B cell (primary cell): ENCODE data around the gene OR5AP2. TPM values are rescaled to one million over a fixed set of nuclear protein-coding genes. Genes with fewer than 3 reads are reported as not detected.

Experiments used
- ATAC-seq: fragments of 200-7000 bp; cut with Tn5 transposase; one replicate; pipeline ENCODE4 v1.10.0; 2021; ENCODE audit warnings: low read depth, mild to moderate bottlenecking, moderate number of reproducible peaks, moderate library complexity
- CTCF ChIA-PET: fragments of 350-600 bp; sonication (Branson Sonifier 250); formaldehyde crosslinking; loops from one replicate; lab custom pipeline; 2021; ENCODE audit warnings: antibody characterized with exemption, inconsistent platforms; lab: Charles Lee
- POLR2A ChIA-PET: fragments of 350-600 bp; sonication (Branson Sonifier 250); formaldehyde crosslinking; loops from one replicate; lab custom pipeline; 2021; ENCODE audit warnings: antibody characterized with exemption; lab: Charles Lee
- DNase-seq: peaks from one replicate; pipeline ENCODE4 v3.0.0; 2013
- H2AFZ ChIP-seq: 2 replicates; pipeline ENCODE4 v1.6.1; 2012; ENCODE audit warnings: mild to moderate bottlenecking, low read depth, low read length; ENCODE audit not compliant: insufficient read depth, poor library complexity, severe bottlenecking
- H3K27ac ChIP-seq, 2 donors: 1 replicate in 1 of 2; 2 replicates in 1 of 2; pipeline ENCODE4 v1.5.1; 2012 to 2013; ENCODE audit warnings: low read length in 2 of 2, mild to moderate bottlenecking in 2 of 2, moderate library complexity in 1 of 2
- H3K27me3 ChIP-seq, 4 experiments: fragments of 200-600 bp in 1 of 4; sonication (generic) in 1 of 4; replicated peaks in 1 of 4; 1 replicate in 2 of 4; 2 replicates in 2 of 4; pipeline versions ENCODE4 v1.6.1 to v1.7.0; 2013 to 2016; ENCODE audit warnings: low read length in 3 of 4, mild to moderate bottlenecking in 2 of 4, mixed read lengths in 1 of 4, moderate library complexity in 1 of 4; ENCODE audit not compliant: insufficient read depth in 4 of 4, control insufficient read depth in 3 of 4; ENCODE audit errors: control extremely low read depth in 1 of 4
- H3K36me3 ChIP-seq, 2 experiments: replicated peaks in 1 of 2; 1 replicate in 1 of 2; 2 replicates in 1 of 2; pipeline versions ENCODE4 v1.6.1 to v1.7.1; 2013; ENCODE audit warnings: low read length in 1 of 2; ENCODE audit not compliant: insufficient read depth in 2 of 2, control insufficient read depth in 1 of 2; ENCODE audit errors: control extremely low read depth in 1 of 2, extremely low read depth in 1 of 2
- H3K4me1 ChIP-seq, 2 donors: fragments of 200-600 bp in 1 of 2; sonication (generic) in 1 of 2; 1 replicate in 1 of 2; 2 replicates in 1 of 2; pipeline versions ENCODE4 v1.5.1 to v1.6.1; 2013 to 2017; ENCODE audit warnings: low read length in 2 of 2; ENCODE audit not compliant: control insufficient read depth in 2 of 2, insufficient read depth in 2 of 2
- H3K4me2 ChIP-seq: replicated peaks from 2 replicates; pipeline ENCODE3; 2012; ENCODE audit warnings: mild to moderate bottlenecking, low read depth, low read length; ENCODE audit not compliant: poor library complexity, severe bottlenecking
- H3K4me3 ChIP-seq, 5 experiments: fragments of 200-600 bp in 1 of 5; sonication (generic) in 1 of 5; 1 replicate in 3 of 5; 2 replicates in 2 of 5; pipeline versions ENCODE4 v1.5.1 to v1.7.0; 2011 to 2016; ENCODE audit warnings: low read length in 4 of 5, mild to moderate bottlenecking in 4 of 5, low read depth in 2 of 5, control low read depth in 1 of 5, moderate library complexity in 1 of 5; ENCODE audit not compliant: insufficient read depth in 1 of 5; ENCODE audit errors: control extremely low read depth in 1 of 5, extremely low read depth in 1 of 5
- H3K79me2 ChIP-seq: fragments of 200-600 bp; sonication (generic); one replicate; pipeline ENCODE4 v1.6.0; 2016; ENCODE audit warnings: low read length; ENCODE audit not compliant: control insufficient read depth, insufficient read depth
- H3K9ac ChIP-seq: fragments of 200-600 bp; sonication (generic); 2 replicates; pipeline ENCODE4 v1.6.1; 2017; ENCODE audit warnings: mild to moderate bottlenecking, low read length, moderate library complexity
- H3K9me3 ChIP-seq, 3 donors: one replicate each; pipeline versions ENCODE4 v1.6.1 to v1.7.1; 2013; ENCODE audit warnings: low read length in 2 of 3; ENCODE audit not compliant: control insufficient read depth in 2 of 3, insufficient read depth in 1 of 3; ENCODE audit errors: control extremely low read depth in 1 of 3
- H4K20me1 ChIP-seq: 2 replicates; pipeline ENCODE4 v1.6.0; 2012; ENCODE audit warnings: mild to moderate bottlenecking, low read length; ENCODE audit not compliant: insufficient read depth, control insufficient read depth, poor library complexity, severe bottlenecking
- H3K27ac Mint-ChIP-seq: one replicate; pipeline ENCODE4 v1.8.0; 2021; ENCODE audit warnings: mixed read lengths
- H3K27me3 Mint-ChIP-seq: one replicate; pipeline ENCODE4 v1.8.0; 2021; ENCODE audit warnings: mixed read lengths
- H3K4me1 Mint-ChIP-seq: one replicate; pipeline ENCODE4 v1.8.0; 2021; ENCODE audit warnings: mixed read lengths
- H3K4me3 Mint-ChIP-seq: one replicate; pipeline ENCODE4 v1.8.0; 2021; ENCODE audit warnings: mixed read lengths
- H3K9me3 Mint-ChIP-seq: one replicate; pipeline ENCODE4 v1.8.0; 2022; ENCODE audit warnings: mixed read lengths; ENCODE audit not compliant: insufficient read depth
- CTCF ChIP-seq: fragments of 200-600 bp; IDR thresholded peaks from one replicate; pipeline ENCODE4 v1.8.0; 2022; ENCODE audit warnings: antibody characterized with exemption, mild to moderate bottlenecking
- EZH2 ChIP-seq: IDR thresholded peaks from 2 replicates; pipeline ENCODE4 v1.6.1; 2012; ENCODE audit warnings: borderline replicate concordance, low read depth, mild to moderate bottlenecking, moderate library complexity, low read length; ENCODE audit not compliant: insufficient read depth, poor library complexity, severe bottlenecking
- WGBS: methylation state at CpG from one replicate; pipeline ENCODE4 v1.1.5; 2013; ENCODE audit warnings: missing lambda C conversion rate; ENCODE audit not compliant: insufficient coverage; 5-methylcytosine and 5-hydroxymethylcytosine counted together
- intact Hi-C: fragments of 100-400 bp; cut with micrococcal nuclease; formaldehyde crosslinking; loops from one replicate; pipeline ENCODE4 v1.10.0; 2022
- polyA plus RNA-seq: library from polyadenylated mRNA; depleted of rRNA; stranded (reverse); fragments of >200 nt; gene quantifications from 2 replicates; pipeline ENCODE4 v1.2.3, GENCODE V29; 2012
- total RNA-seq, 2 donors: library from RNA; stranded (reverse); fragments of 120-200 nt in 1 of 2; gene quantifications; 1 replicate in 1 of 2; 2 replicates in 1 of 2; pipeline versions ENCODE4 v1.2.3 to v1.2.4, GENCODE V29; 2013 to 2022

The OR5AP2 gene
- total and polyA plus RNA-seq, 2 donors (not counting 1 experiment from before 2014, with no cell fraction given) = not detected

- H3K4me3 Mint-ChIP-seq = no peak overlapping the region
- Histone ChIP-seq H3K27me3 (no peaks in the 10 kb centered on the region), H3K4me3 (no peak overlapping the region), H3K36me3 (no peaks in the 10 kb centered on the region), H2AFZ (no peak overlapping the region), H3K27ac (no peak overlapping the region), H3K4me2 (no peak overlapping the region), H4K20me1 (no peaks in the 10 kb centered on the region), H3K79me2 (no peaks in the 10 kb centered on the region), H3K9me3 (no peaks in the 10 kb centered on the region), H3K4me1 (no peaks in the 10 kb centered on the region), H3K9ac (no peak overlapping the region)
- no peaks in the 10 kb centered on the region for H3K27me3 Mint-ChIP-seq
- no peaks in the 10 kb centered on the region for H3K9me3 Mint-ChIP-seq
- H3K4me1 Mint-ChIP-seq = no peaks in the 10 kb centered on the region
- ChIA-PET CTCF (no interaction called here), POLR2A (no interaction called here)
- 60% methylated on average over 1 of the region's 3 CpGs for WGBS
- no peak for TF ChIP-seq CTCF
- TF ChIP-seq EZH2 = no peak
- ATAC-seq (no peak), DNase-seq (no peak)
- H3K27ac Mint-ChIP-seq = no peak overlapping the region
- intact Hi-C loops = no loop called here
Measured at GRCh38 chr11:56637500-56637899, 4.7 kb downstream of the OR5AP2 start.

GRCh38 chr11:56636861-56637260 is 5.4 kb downstream of the OR5AP2 start:
- H3K9ac ChIP-seq = no peak overlapping the region
- H3K4me1 Mint-ChIP-seq = no peaks in the 10 kb centered on the region
- no peaks in the 10 kb centered on the region for H3K9me3 ChIP-seq
- intact Hi-C loops = no loop called here
- CTCF ChIA-PET = no interaction called here
- no peaks in the 10 kb centered on the region for H3K27me3 ChIP-seq
- H3K27me3 Mint-ChIP-seq = no peaks in the 10 kb centered on the region
- no peak overlapping the region for H3K27ac ChIP-seq
- DNase-seq = no peak
- H3K27ac Mint-ChIP-seq = no peak overlapping the region
- no CpG with 5 or more reads among the region's 2 CpGs for WGBS
- no peaks in the 10 kb centered on the region for H3K36me3 ChIP-seq
- TF ChIP-seq EZH2 = no peak
- TF ChIP-seq CTCF = no peak
- H4K20me1 ChIP-seq = no peaks in the 10 kb centered on the region
- no peaks in the 10 kb centered on the region for H3K9me3 Mint-ChIP-seq
- H3K4me3 Mint-ChIP-seq = no peak overlapping the region
- no peak for ATAC-seq
- H3K79me2 ChIP-seq = no peaks in the 10 kb centered on the region
- H3K4me3 ChIP-seq = no peak overlapping the region
- no peak overlapping the region for H3K4me2 ChIP-seq
- no peak overlapping the region for H2AFZ ChIP-seq
- POLR2A ChIA-PET = no interaction called here
- H3K4me1 ChIP-seq = no peaks in the 10 kb centered on the region
